Kidney capillary endothelial cell (primary cell): ENCODE measurements around the gene SRPX2.

Experiments used
- DNase-seq: peaks from one replicate; pipeline ENCODE4 v3.0.0-alpha.2; 2018; ENCODE audit warnings: low spot score

SRPX2 gene

DNA sequence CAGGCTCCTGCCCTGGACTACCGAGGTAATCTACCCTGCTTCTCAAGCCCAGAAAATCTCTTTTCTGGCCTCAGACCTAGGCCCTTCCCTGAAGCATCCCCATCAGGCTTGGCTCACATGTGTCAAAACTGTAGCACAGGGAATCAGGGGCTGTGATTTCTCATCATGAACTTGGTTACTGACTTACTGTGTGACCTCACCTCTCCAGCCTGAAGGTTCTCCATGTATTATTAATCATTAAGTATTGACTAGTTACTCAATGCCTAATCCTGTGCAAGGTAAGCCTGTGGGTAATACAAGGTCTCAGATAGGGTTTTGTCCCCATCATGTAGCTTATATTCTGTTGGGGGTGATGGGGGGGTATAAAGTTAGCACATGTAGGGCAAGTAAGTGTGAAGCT is 6.8 kb downstream of the SRPX2 start:
- DNase-seq: no peak

DNA sequence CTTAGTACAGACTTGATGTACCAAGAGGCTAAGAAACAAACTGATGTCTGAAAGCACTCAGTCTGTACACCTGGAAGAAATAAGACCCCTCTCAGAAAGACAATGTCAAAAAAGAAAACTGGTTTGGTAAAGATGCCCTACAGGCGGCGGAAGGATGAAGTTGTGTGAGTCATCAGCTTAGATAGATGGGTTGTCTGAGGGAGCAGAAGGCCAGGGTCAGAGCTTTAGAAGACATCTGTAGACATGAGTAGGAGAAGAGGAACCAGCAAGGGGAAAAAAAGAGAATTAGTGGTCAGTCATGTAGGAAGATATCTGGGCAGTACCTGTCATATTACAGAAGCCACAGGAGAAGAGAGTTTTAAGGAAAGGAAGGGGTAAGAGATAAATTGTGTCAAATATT is 8.3 kb downstream of the SRPX2 start:
- DNase-seq: no peak

DNA sequence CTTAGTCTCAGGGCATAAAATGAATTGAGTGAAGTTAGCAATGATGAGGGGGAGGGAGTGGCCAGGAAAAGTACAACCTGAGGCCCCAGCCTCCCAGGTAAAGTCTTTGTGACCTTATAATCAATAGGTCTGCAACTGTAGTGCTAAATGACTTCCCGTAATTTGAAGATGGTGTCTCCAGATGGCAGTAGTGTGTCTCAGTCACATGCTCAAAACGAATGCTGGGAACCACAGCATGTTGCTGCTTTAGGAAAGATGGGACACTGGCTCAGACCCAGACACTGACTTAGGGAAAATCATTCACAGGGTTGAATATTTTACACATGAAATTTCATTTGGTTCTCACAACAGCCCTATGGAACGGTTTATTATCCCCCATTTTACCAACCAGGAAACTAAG is 10.3 kb downstream of the SRPX2 start:
- no peak for DNase-seq

DNA sequence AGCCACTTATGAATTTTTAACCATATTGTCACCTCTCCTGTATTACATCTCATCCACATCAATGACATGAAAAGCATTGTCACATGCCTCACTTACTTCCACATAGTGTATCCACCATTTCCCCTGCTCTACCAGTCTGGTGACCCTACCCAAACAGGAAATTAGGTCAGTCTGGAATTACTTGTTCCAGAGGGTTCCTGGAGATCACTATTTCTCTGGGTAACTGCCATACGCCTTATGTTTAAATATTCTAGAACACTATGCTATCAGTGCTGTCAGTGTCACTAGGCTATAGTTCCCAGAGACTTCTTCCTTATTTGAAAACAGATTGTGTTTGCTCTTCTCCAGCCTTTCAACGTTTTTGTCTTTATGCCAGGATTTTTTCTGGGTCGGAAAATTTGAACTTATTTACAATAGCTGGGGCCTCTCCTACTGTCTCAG is 15.0 kb downstream of the SRPX2 start:
- DNase-seq: no peak

DNA sequence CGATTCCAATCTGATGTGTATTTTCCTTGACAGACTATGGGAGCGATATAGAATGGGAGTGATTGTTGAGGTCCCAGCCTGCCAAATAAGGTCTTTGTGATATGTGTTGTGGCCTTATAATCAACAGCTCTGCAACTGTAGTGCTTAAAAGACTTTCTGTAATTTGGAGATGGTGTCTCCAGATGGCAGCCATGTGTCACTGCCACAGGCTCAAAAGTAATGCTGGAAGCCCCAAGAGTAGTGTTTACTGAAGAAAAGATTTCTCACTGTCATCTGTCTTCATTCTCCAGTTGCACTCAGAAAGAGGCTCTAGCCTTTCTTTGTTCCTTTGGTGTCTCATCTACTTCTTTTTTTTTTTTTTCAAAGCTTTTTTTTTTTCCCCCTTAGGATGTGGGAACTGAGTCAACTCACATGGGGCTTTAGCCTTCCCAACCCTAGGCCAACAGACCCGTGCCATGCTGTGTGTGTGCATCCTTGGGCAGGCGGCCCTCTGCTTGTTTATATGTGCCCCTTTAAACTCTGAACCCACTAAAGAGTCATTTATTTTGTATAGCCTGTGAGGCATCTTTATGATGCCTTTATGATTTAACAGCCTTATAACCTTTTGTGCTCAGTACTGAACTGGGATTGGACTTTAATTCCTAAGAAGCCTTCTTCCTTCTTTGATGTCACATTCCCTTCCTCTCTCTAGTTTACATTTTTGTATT is 15.6 kb downstream of the SRPX2 start:
- no peak for DNase-seq

DNA sequence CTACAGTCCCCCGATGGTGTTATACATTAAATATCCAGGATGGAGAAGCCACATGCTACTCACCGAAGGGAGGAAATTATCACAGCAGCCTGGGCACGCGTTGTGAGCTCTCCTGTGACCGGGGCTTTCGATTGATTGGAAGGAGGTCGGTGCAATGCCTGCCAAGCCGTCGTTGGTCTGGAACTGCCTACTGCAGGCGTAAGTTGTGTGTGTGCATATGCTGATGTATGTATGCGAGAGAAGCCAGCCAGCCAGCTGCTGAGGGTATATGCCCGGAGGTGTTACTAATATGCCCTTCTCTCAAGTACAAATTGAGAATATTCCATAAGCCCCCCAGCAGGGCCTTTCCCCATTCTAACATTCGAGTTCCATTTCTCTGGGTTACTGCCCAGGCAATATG is 18.2 kb downstream of the SRPX2 start:
- DNase-seq: no peak

DNA sequence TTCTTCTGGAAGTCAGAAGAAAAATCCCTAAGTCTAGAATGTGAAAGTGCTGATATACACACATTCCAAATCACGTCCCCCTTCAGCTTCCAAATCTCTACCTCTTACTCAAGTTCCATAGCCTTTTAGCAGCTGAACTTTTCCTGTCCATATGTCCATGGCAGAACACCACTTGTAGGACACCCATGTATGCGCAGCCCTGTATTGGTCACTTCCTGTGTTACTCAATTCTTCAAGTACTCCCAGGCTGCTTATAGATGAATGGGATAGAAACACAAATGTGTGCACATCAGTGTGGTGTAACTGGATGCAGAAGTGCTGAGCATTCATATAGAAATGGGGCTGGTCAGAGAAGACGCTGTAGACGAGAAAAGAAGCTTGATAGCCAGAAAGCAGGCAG is 18.8 kb downstream of the SRPX2 start:
- DNase-seq: no peak

DNA sequence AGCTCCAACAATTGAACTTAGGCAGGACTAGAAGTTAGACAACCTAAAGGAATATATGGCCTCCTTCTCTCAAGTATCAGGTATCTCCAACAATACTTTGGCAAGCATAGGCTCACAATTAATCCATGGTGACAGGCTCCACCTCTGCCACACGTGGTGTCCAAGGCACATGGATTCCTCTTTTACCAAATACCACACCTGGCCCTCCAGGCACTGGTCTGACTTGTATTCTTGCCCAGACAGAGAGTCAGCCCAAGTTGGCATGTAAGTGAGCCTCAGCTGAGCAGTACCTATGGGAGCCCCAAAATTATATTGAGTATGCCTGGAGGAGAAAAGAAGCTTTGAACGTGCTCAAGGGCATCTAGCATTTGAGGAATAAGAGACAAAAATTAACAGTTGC is 19.6 kb downstream of the SRPX2 start:
- no peak for DNase-seq

DNA sequence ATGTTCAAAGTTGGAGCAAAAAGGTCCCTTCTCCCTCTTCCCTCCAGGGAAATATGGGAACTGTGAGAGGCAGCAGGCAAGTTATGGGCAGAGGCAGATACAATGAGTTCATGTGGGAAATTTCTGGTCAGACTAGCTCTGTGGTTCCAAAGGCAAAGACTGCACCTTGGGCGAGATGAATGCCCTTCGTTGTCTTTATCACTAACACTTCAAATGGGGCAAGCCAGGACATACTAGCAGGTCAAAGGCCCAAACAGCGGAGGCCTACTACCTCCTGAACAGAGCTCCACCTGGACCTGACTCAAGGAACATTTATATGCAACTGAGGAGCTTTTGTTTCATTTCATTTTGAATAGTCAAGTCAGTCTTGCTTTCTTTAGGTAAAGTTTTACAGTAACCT is 29.0 kb downstream of the SRPX2 start:
- DNase-seq: no peak

DNA sequence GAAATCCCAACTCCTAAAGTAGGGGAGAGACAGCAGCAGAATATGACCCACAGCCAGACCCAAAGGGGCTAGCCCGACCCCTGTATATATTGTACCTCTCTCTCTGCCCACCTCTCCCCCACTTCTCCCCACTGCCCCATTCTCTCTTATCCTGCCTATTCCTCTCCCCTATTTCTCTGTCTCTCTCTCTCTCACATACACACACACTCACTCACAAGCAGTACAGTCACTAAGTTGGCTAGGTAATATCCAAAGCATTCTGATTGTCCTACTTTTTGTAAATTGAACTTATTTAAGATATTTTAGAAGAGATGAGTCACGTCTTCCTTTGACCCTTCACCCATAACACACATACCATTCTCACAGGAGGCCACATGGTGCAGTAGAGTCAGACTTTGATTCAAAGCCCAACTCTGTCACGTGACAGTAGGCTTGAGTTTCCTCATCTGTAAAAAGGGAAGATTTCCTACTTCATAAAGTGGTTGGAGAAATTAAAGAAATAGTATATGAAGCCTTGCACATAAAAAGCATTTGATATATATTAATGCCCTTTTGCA is 29.5 kb downstream of the SRPX2 start:
- peak; percentile 59 for DNase-seq

DNA sequence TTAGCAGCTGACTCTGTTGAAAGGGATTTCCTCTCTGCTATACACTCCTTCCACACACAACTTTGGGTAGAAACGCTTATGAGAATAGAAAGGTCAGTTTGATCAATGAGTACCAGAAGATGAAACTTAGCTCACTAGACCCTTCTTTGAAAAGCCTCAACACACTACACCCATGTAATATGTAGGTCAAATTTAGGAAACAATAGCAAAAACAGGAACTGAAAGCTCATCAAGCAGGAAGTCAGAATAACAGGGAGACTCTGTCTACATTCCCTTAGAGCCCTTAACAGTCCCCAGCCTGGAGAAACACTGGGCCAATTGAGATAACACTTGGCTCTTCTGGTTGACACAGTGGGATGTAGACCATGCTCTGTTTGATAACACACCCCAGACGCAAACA is 30.7 kb downstream of the SRPX2 start:
- DNase-seq: no peak

DNA sequence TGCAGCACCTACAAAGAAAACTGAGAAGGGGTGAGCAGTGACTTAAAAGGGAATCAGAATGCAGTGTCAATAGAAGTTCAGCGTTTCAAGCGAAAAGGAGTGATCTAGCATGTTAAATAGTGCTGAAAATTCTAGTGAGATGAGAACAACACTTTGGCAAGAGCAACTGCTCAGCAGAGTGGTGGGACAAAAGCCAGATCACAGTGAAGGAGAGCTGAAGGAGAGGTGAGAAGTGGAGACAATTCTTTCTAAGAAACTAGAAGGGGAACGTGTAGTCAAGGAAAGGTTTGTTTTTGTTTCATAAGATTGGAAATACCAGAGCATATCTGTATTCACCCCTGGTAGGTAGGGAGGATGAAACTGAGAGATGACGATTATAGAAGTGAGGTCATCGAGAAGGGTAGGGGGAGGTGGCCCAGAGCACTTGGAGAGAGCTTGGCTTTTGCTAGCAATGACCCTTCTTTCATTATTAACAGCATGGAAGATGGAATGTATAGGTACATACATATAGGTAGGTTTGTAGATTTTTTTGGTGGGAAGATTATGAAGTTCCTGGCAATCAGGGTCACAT is 33.7 kb downstream of the SRPX2 start:
- no peak for DNase-seq

DNA sequence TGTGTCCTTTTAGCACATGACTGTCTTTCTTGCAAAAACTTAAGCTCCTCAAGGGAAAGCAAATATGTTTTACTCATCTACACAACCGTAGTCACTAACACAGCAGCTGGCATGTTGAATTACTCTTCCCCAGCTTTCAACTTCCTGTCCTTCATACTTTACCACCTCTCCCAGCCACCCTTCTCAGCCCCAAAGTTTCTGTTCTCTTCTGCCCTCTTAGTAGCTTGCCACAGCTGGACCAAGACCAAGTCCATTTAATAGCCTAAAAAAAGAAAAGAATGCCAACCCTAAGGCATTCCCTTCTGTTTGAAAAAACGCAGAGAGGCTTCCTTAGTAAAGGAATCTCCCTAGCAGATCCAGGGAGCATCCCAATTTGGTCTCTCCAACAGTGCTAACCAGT is 36.8 kb downstream of the SRPX2 start:
- no peak for DNase-seq

DNA sequence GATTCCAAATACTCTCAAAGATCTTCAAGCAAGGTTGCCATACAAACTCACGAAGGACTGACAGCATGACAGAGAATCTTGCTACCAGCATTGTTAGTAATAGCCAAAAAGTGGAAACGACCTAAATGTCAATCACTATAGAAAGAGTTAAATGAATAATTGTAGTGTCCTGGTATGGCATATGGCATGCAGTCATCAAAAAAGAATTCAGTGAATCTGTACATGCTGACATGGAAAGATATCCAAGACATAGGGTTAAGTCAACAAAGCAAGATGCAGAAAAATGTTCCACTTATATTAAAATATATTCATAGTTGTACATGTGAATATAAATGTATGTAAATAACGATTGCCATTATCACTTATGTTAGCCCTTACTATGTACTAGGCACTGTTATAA is 37.6 kb downstream of the SRPX2 start:
- DNase-seq: no peak

DNA sequence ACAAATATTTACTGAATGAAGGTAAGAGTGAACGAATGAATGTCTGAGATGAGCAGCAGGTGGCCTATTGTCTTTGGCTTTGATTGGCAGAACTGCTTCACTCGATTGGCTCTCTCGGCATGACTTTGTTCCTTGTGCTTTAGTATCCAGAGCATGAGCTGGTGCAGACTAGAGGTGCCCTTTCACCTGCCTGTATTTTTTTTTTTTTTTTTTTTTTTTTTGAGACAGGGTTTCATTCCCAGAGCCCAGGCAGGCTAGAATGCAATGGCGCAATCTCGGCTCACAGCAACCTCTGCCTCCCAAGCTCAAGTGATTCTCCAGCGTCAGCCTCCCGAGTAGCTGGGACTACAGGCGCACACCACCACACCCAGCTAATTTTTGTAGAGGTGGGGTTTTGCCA is 38.9 kb downstream of the SRPX2 start:
- DNase-seq: no peak

DNA sequence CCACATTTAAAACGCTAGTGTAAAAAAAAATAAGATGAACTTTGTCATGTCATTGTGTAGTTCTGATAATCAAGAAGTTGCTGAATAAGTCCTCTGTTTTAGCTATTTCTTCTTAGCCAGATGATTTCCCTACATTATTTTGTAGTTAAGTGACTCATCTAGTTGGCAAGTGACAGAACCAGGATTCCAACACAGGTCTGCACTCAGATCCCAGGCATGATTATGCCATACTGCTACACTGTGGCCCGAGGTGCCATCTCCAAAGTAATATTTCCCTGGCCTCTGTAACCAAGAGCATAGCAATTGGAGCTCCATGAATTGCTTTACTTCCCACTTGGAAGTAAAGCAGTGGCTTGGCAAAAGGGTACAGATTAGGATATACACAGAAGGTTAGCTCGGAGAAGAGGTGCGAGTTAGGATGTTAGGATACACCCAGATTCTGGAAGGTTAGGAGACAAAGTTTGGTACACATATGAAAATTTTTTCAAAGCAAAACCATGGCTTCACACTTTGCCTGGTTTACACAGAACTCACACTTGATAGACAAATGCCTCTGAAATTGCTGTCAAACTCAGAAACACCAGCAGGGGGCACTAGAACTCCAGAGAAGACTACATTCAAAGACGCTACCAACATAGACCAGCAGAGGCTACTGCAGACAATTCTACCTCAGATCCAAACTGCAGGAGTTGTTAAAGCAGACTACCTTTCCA is 41.4 kb downstream of the SRPX2 start:
- DNase-seq: peak; percentile 78

DNA sequence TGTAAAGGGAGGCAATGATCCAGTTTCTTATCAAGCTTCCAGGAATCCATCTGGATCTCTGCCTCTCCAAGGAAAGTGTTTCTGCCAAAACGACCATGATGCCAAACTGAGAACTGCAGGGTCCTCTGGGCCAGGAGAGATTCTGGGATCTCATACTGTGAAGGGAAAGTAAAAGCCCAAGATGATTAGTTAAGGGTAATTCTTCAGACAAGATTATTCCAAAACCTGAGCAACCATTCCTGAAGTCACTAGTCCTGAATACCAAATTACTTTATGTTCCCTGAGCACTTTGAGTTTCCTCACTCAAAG is 42.0 kb downstream of the SRPX2 start:
- DNase-seq: no peak

DNA sequence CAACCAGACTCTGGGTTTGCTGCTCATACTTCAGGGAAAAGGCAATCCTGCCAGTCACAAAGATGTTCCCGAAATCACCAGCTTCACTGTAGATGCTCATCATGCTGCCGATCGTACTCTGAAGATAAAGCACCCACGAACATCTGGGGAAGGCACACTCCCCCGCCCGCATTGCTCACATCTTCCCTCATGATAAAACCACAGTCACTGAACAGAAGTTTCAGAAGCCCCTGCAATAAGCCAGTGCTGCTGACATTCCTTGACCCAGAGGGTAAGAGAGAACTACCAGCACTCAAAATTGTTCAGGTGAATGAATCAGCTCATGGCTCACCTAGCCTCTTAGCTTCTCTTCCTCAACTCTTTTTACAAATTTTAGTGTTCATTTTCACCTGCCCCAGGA is 43.1 kb downstream of the SRPX2 start:
- DNase-seq: no peak

DNA sequence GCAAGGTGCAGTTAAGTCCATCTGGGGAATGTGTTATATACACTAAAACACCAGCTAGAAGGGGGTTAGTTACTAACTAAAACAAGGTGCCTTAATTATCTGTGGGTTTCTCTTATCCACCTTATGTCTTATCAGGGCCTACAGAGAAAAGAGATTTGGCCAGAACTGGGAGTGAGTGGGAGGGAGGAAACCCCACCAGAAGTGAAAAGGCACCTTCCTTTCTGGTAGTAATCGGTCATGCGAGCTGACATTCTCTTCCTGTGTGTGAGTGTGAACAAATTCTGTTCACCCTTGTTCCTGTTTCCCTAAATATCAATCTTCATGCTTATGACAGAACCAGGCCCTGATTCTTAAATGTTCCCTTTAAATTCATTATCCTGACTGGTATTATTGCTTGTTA is 43.5 kb downstream of the SRPX2 start:
- no peak for DNase-seq

DNA sequence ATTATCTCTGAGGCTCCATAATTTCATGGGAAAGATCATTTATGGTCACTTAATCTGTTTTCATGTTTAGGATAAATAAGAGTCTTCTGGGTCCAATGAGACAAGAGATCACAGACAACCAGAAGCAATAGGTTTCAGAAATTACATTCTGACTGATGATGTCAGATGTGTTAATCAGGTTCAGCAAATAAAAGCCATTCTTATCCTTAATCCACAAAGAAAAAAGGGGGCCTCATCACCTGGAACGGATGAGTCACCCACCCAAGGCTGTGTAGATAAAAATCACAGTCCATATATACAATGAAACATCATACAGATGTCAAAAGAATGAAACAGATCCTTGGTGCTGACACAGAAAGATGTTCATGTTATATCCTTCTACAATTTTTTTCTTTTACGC is 51.3 kb downstream of the SRPX2 start:
- DNase-seq: no peak

DNA sequence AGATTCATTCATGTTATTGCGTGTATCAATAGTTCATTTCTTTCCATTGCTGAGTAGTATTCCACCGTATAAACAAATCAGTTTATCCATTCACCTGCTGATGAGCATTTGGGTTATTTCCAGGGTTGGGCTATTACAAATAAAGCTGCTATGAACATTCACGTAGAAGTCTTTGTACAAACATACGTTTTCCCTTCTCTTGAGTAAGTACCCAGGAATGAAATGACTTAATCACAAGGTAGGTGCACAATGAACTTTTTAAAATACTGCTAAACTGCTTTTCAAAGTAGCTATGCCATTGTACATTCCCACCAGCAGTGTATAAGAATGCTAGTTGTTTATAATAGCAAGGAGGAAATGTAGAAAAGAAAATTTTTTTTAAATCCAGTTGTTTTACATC is 52.0 kb downstream of the SRPX2 start:
- no peak for DNase-seq

DNA sequence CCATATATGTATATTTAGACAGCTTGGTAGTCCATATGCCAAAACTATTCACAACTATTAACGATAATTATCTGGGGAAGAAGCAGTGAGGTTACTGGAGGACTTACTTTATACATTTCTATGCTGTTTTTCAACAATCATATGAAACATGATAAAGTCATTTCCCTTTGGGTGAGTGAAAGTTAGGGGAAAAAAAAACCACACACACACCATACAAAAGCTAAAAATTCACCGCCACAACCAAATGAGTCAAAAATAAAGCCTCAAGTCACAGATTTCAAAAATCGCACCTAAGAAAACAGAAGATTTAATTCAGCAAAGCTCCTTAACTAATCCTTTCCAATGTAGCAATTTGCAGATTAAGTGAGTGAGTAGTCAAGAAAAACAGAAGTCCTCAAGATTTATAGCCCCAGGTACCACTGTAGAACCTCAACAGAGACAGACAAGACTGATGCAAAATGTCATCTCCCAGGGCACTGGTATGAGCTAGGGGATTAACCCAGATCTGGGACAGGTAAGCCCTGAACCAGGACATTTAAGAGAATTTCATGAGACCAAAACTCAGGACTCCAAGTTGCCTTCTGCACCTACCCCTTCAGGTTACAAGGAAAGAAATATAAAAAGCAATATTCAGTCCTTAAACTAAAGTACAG is 52.8 kb downstream of the SRPX2 start:
- no peak for DNase-seq

DNA sequence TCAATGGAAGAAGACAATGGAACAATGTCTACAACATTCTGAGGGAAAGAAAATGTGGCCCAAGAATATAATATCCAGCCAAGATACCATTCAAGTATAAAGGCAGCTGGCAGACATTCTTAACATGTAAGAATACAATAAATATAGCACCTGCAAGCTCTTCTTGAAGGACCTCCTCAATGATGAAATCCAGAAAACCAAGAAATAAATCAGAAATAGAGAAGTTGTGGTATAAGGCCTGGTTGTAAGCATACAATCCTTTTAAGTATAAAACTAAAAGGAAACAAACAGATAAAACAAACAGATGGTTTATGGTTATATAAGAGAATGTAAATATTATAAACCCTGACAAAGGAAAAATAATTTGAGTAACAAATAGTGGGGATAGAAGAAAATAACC is 54.6 kb downstream of the SRPX2 start:
- no peak for DNase-seq
